ENCODE data around the gene SMYD5.
"Not testable (repeated sequence)": the region's sequence is repeated elsewhere in the genome, so short reads cannot be mapped to it uniquely, and the experiment has no call there.

SMYD5 gene

DNA sequence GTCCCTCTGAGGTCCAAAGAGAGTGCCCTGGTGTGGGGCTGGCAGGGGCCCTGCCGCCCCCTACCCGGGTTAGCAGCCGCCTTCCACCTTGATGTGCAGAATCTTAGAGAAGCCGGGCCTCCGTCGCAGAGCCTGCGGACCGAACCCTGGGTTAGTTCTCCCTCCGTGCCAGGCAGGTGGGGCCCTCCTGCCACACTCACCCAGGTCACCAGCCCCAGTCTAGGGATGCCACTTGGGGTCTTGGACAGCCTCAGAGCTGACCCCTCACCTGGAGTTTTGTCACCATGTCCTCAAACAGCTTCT is 44.8 kb downstream of the SMYD5 start:
- TF ChIP-seq, protein P1, sequence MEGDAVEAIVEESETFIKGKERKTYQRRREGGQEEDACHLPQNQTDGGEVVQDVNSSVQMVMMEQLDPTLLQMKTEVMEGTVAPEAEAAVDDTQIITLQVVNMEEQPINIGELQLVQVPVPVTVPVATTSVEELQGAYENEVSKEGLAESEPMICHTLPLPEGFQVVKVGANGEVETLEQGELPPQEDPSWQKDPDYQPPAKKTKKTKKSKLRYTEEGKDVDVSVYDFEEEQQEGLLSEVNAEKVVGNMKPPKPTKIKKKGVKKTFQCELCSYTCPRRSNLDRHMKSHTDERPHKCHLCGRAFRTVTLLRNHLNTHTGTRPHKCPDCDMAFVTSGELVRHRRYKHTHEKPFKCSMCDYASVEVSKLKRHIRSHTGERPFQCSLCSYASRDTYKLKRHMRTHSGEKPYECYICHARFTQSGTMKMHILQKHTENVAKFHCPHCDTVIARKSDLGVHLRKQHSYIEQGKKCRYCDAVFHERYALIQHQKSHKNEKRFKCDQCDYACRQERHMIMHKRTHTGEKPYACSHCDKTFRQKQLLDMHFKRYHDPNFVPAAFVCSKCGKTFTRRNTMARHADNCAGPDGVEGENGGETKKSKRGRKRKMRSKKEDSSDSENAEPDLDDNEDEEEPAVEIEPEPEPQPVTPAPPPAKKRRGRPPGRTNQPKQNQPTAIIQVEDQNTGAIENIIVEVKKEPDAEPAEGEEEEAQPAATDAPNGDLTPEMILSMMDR (conservative IDR thresholded peaks at IDR 0.05) = no peak
- H3K27ac ChIP-seq = no peak overlapping the region

DNA sequence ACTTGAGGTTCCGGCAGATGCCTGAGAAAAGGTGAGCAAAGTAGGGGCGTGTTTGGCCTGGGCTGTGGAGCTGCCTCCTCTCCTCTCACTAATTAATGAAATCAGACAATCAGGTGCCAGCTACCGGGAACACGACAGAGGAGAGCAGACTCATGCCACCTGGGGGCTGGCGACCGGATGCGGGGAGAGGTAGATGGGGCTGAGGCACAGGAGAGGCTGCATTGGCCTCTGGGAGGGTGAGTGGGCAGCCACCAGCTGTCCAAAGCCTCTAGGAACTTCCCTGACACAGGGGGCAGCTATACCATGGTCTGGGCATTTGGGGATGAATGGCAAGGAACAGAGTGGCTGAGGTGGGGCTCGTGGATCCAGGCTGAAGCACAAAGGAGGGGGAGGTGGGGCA is 45.2 kb downstream of the SMYD5 start:
- no peak overlapping the region for H3K27ac ChIP-seq
- TF ChIP-seq, protein P1 (conservative IDR thresholded peaks at IDR 0.05) = no peak

DNA sequence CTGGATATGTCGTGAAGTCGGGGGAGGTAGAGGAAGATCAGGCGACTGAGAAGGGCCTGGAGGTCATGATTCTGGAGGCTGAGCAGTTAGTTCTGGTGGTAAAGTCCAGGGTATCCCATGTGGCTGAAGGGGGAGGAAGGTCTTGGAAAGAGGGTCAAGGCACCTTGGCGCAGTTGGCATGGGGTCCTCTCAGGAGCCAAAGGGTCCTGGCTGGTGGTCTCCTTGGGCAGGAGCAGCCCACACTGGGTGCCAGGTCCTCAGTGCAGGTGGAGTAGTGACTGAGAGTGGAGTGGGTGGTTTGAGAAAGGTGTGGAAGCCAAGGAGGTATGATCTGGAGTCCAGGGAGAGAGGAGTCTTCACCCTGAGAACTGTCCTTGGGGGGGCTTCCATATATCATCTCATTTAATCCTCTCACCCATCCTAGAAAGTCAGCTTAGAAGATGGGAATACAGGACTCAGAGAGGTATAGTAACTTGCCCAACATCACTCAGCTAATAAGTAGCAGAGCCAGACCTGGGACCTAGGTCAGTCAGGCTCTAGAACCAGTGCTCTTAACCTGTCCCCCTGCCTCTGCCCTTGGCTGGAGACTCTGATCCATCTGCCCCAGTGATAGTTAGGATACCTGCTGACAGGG is 45.8 kb downstream of the SMYD5 start:
- TF ChIP-seq, protein P1 (conservative IDR thresholded peaks at IDR 0.05) = no peak
- no peak overlapping the region for H3K27ac ChIP-seq

DNA sequence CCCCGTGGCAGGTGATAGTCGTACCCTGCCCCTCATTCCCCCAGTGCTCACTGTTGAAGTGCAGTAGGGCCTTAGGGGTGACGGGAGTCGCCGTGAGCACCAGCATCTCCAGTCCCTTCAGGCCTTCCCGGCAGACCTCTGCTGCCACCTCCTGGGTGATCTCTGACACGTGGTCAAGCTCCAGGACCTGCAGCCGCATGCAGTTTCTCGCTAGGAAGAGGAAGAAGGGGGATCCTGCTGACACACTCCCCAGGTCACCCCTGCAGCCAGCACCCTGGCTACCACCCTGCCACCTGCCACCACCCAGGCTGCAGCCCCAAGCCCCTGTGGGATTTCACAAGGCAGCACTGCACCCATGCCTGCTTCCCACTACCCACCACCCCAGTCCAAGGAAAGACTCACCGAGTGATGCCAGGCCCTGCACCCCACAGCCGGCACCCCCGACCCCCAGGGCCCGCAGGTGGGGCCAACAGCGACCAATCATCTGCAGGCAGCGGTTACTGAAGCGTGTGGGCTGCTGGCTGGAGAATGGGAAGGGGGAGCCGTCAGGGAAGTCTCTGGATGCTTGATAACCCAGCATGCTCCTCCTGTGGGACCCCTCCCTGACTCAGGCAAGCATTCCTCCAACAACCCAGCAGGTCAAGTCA is 46.4 kb downstream of the SMYD5 start:
- no peak overlapping the region for H3K27ac ChIP-seq
- TF ChIP-seq, protein P1 (conservative IDR thresholded peaks at IDR 0.05) = peak; percentile 67

DNA sequence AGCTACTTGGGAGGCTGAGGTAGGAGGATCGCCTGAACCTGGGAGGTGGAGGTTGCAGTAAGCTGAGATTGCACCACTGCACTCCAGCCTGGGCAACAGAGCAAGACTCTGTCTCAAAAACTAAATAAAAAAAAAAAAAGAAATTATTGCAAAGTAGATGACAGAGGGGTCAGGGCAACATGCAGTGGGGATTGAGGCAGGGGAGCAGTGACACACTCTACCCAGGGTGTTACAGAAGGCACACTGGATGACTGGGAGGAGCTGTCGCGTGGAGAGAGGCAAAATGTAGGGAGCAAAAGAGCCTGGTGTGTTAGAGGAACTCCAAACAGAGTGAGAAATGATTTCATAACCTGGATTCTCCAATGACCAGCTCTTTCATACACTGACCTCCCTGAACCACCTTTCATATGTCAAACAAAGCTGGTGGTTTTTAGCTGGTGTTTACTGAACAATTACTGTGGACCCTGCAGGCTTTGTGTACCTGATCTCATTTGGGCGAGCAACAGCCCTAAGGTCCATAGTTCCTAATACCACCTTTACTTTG is 48.1 kb downstream of the SMYD5 start:
- TF ChIP-seq, protein P1 (conservative IDR thresholded peaks at IDR 0.05) = no peak

DNA sequence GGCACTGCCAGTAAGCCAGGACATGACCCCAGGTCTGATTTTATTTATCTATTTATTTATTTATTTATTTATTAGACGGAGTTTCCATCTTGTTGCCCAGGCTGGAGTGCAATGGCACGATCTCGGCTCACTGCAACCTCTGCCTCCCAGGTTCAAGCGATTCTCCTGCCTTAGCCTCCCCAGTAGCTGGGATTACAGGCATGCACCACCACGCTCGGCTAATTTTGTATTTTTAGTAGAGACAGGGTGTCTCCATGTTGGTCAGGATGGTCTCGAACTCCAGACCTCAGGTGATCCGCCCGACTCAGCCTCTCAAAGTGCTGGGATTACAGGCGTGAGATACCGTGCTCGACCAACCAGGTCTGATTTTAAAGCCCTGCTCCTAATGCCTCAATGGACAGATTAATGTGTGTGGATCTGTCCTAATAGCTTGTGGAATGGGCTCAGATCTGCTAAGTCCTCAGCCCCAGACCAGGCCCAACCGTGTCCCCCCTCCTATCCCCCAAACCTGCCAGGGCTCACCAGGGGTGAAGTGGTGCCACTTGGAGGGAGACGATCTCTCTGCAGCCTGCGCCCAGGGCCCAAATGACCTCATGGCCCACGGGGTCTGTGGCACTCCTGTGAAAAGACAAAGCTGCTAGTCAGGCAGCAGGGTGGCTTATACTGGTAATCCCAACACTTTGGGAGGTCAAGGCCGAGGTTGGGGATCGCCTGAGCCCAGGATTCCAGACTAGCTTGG is 48.8 kb downstream of the SMYD5 start:
- H3K27ac ChIP-seq = not testable (repeated sequence)

More for the DNA sequence above, 48.1 kb downstream of the SMYD5 start:
- no peak overlapping the region for H3K27ac ChIP-seq

DNA sequence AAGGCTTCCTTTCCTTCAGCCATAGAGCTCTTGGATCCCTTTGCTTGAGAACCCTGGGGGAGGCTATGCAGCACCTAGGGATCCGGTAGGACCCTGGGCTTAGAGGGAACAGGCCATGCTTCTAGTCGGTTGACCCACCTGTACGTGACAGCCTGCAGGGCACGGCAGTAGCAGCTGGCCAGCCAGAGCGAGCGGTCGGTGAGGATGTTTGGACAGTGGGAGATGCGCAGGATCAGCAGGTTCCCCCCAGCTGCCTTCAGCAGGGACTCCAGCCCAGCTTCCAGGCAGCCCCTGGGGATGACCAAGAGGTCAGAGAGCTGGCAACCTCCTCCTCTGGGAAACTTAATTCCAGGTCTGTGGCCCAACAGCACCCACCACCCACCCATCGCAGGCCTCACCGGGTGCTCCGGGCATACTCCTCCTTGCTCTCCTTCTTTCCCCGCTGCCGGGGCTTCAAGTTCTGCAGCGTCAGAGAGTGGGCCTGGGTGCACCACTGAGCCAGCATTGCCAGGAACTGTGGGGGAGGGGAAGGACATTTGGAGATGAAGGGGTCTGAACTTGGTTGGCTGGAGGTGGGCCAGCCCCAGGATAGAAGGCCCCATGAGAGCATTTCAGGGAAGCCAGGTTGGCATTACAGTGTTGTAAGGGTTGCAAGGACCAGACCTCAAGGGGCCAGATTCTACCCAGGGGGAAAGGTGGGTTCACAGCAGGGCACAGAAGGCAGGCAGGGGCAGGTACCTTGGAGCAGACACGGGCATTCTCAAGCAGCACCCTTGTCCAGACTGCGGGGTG is 49.7 kb downstream of the SMYD5 start:
- TF ChIP-seq, protein P1 (conservative IDR thresholded peaks at IDR 0.05) = no peak
- H3K27ac ChIP-seq = no peak overlapping the region

Measured in VCaP (cell line).